OCI-LY1 (cell line): Measurements from ENCODE around the gene OAT.

Experiments
- H2AFZ ChIP-seq: fragments of 200-600 bp; sonication (generic), shearing (Covaris generic); 2 replicates; pipeline ENCODE4 v1.6.0; 2014; ENCODE audit warnings: antibody characterized with exemption, mild to moderate bottlenecking, low read length
- H3F3A ChIP-seq: fragments of 200-600 bp; sonication (generic), shearing (Covaris generic); 2 replicates; pipeline ENCODE4 v1.6.0; 2014; ENCODE audit warnings: mild to moderate bottlenecking, antibody characterized with exemption, low read length, moderate library complexity; ENCODE audit not compliant: insufficient read depth
- H3K27ac ChIP-seq: fragments of 200-600 bp; sonication (generic); 2 replicates; pipeline ENCODE4 v1.5.1; 2014; ENCODE audit warnings: low read length, mixed run types, mild to moderate bottlenecking, low read depth; ENCODE audit not compliant: poor library complexity, severe bottlenecking
- H3K27me3 ChIP-seq: fragments of 200-600 bp; sonication (generic); 2 replicates; pipeline ENCODE4 v1.6.0; 2014; ENCODE audit warnings: antibody characterized with exemption, mild to moderate bottlenecking, low read length, moderate library complexity; ENCODE audit not compliant: insufficient read depth
- H3K36me3 ChIP-seq: fragments of 200-600 bp; sonication (generic); 2 replicates; pipeline ENCODE4 v1.6.1; 2014; ENCODE audit warnings: mild to moderate bottlenecking, antibody characterized with exemption, low read length, moderate library complexity, mixed read lengths; ENCODE audit not compliant: insufficient read depth
- H3K4me1 ChIP-seq: fragments of 200-600 bp; sonication (generic); 2 replicates; pipeline ENCODE4 v1.5.1; 2014; ENCODE audit warnings: mild to moderate bottlenecking, low read length, moderate library complexity; ENCODE audit not compliant: insufficient read depth, severe bottlenecking
- H3K4me2 ChIP-seq: fragments of 200-600 bp; sonication (generic), shearing (Covaris generic); 2 replicates; pipeline ENCODE4 v1.6.1; 2014; ENCODE audit warnings: low read length
- H3K4me3 ChIP-seq: fragments of 200-600 bp; sonication (generic); 2 replicates; pipeline ENCODE4 v1.5.1; 2014; ENCODE audit warnings: low read length, low read depth, mild to moderate bottlenecking, mixed read lengths; ENCODE audit not compliant: poor library complexity, severe bottlenecking
- H3K79me2 ChIP-seq: fragments of 200-600 bp; shearing (Covaris generic); 2 replicates; pipeline ENCODE4 v1.6.1; 2016; ENCODE audit warnings: mixed run types, low read length, mixed read lengths; ENCODE audit not compliant: insufficient read depth
- H3K9ac ChIP-seq: fragments of 200-600 bp; sonication (generic), shearing (Covaris generic); 2 replicates; pipeline ENCODE4 v1.6.1; 2014; ENCODE audit warnings: mild to moderate bottlenecking, low read length, mixed read lengths
- H3K9me2 ChIP-seq: fragments of 200-600 bp; sonication (generic), shearing (Covaris generic); 2 replicates; pipeline ENCODE4 v1.6.1; 2014; ENCODE audit warnings: low read depth, mild to moderate bottlenecking, low read length, mixed read lengths
- H3K9me3 ChIP-seq: fragments of 200-600 bp; shearing (Covaris generic); 2 replicates; pipeline ENCODE4 v1.6.1; 2014; ENCODE audit warnings: low read length, mixed read lengths
- H4K20me1 ChIP-seq: fragments of 200-600 bp; sonication (generic), shearing (Covaris generic); 2 replicates; pipeline ENCODE4 v1.6.0; 2016; ENCODE audit warnings: mild to moderate bottlenecking, low read length; ENCODE audit not compliant: insufficient read depth
- CTCF ChIP-seq: fragments of 200-600 bp; sonication (generic), shearing (Covaris generic); IDR thresholded peaks from 2 replicates; pipeline ENCODE4 v1.5.1; 2017; ENCODE audit warnings: mild to moderate bottlenecking, antibody characterized with exemption, low read length, moderate library complexity, mixed read lengths
- EZH2 ChIP-seq: fragments of 200-600 bp; sonication (generic), shearing (Covaris generic); IDR thresholded peaks from 2 replicates; pipeline ENCODE4 v1.8.0; 2017; ENCODE audit warnings: borderline replicate concordance, mixed run types, mild to moderate bottlenecking, antibody characterized with exemption, low read length, moderate library complexity, mixed read lengths

OAT gene

GRCh38 chr10:124453960-124454610, 35.4 kb upstream of the OAT start:
- Histone ChIP-seq H3K27me3 (0 out of 2 replicates have a peak, but pooled peaks cover 10% of the 10 kb centered on the region), H3K4me1 (no peaks in the 10 kb centered on the region)

GRCh38 chr10:124451276-124451675, 32.6 kb upstream of the OAT start:
- Histone ChIP-seq H3K4me1 (no peaks in the 10 kb centered on the region), H3K79me2 (no peaks in the 10 kb centered on the region), H3K4me2 (no peak overlapping the region), H3K9me3 (no peaks in the 10 kb centered on the region), H3K9ac (no peak overlapping the region), H3K4me3 (no peak overlapping the region), H3K36me3 (no peaks in the 10 kb centered on the region), H4K20me1 (no peaks in the 10 kb centered on the region), H3K27ac (no peak overlapping the region), H3K9me2 (no peaks in the 10 kb centered on the region), H3K27me3 (0 out of 2 replicates have a peak, but pooled peaks cover 10% of the 10 kb centered on the region), H3F3A (no peaks in the 10 kb centered on the region), H2AFZ (no peak overlapping the region)
- no peak for TF ChIP-seq CTCF

More at GRCh38 chr10:124453960-124454610, 35.4 kb upstream of the OAT start:
- no peak overlapping the region for H3K4me3 ChIP-seq
- no peaks in the 10 kb centered on the region for H3K36me3 ChIP-seq
- H3F3A ChIP-seq: no peaks in the 10 kb centered on the region
- no peaks in the 10 kb centered on the region for H4K20me1 ChIP-seq
- no peak overlapping the region for H3K4me2 ChIP-seq
- H3K9me3 ChIP-seq: no peaks in the 10 kb centered on the region
- no peak overlapping the region for H3K27ac ChIP-seq
- TF ChIP-seq CTCF (no peak), EZH2 (no peak)
- no peak overlapping the region for H2AFZ ChIP-seq
- H3K79me2 ChIP-seq: no peaks in the 10 kb centered on the region
- no peak overlapping the region for H3K9ac ChIP-seq
- no peaks in the 10 kb centered on the region for H3K9me2 ChIP-seq

GRCh38 chr10:124450783-124451057, 32.0 kb upstream of the OAT start:
- Histone ChIP-seq H3K27ac (no peak overlapping the region), H3K4me1 (no peaks in the 10 kb centered on the region), H3K9me3 (no peaks in the 10 kb centered on the region), H3K9me2 (no peaks in the 10 kb centered on the region), H3K4me2 (no peak overlapping the region), H2AFZ (no peak overlapping the region), H3K36me3 (no peaks in the 10 kb centered on the region), H4K20me1 (no peaks in the 10 kb centered on the region), H3K79me2 (no peaks in the 10 kb centered on the region), H3K9ac (no peak overlapping the region), H3K4me3 (no peak overlapping the region), H3F3A (no peaks in the 10 kb centered on the region), H3K27me3 (0 out of 2 replicates have a peak, but pooled peaks cover 6% of the 10 kb centered on the region)
- TF ChIP-seq EZH2 (no peak), CTCF (no peak)
